ENCODE results near the gene MARCHF3. TPM values are rescaled to one million over a fixed set of nuclear protein-coding genes. Genes with fewer than 3 reads are reported as not detected.

The MARCHF3 gene
- total and polyA plus RNA-seq, 2 donors (not counting 3 experiments of a cell fraction or from before 2014, with no cell fraction given), result 31.9 to 35.0 TPM

DNA sequence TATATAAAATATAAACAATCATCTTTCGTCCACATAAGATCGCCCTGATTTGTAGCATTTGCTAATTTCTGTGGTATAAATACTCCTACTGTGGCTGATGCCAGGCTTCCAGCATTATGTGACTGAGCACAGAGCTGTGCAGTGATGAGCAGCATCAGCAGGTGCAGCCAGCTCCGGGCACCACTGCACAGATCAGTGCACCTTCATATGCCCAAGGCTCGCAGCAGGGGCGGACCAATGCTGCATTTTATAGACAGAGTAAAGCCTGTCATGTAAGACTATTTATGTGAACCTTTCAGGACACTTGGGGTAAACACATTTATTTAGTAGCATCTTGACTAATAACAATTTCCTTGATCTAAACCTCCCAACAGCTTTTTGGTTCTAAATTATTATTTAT is 200.3 kb downstream of the MARCHF3 start:
- FAIRE-seq (no peak), DNase-seq (ENCODE audit: low read depth, low spot score) (no peak)
- no peak overlapping the region for H2AFZ ChIP-seq (ENCODE audit: low read depth, low read length)
- peaks cover 18% of the 10 kb centered on the region for H3K79me2 ChIP-seq (ENCODE audit: control insufficient read depth, insufficient read depth, low read length)
- no TSS peak for BruUV-seq (replicated peaks)
- ChIA-PET POLR2A (no interaction called here), CTCF (interaction anchor here (1.0 to 1.2 kb wide), 3 partner anchors 21 to 663 kb away, joined by 3 to 5 read pairs (median 3); no protein-coding TSS in a partner anchor)
- no peaks in the 10 kb centered on the region for H3K9me3 ChIP-seq (replicated peaks; ENCODE audit: control insufficient read depth, insufficient read depth, low read length)
- H3K9ac ChIP-seq (replicated peaks; ENCODE audit: extremely low read depth, insufficient read depth, low read length), result no peak overlapping the region
- no peak overlapping the region for H3K27ac ChIP-seq (ENCODE audit: insufficient read depth, low read depth, low read length)
- no peaks in the 10 kb centered on the region for H3K9me1 ChIP-seq (replicated peaks; ENCODE audit: control insufficient read depth, extremely low read depth, insufficient read depth, low read length)
- dilution Hi-C loops (cut with MboI; ENCODE audit: extremely low pct_ligation_motif_present, low sequenced_read_pairs) (no loop called here), intact Hi-C loops (cut with micrococcal nuclease) (no loop called here)
- no peaks in the 10 kb centered on the region for H4K20me1 ChIP-seq (replicated peaks; ENCODE audit: control insufficient read depth, extremely low read depth, insufficient read depth, low read length)
- peaks cover 2 to 27% of the 10 kb centered on the region in 2 experiments for H3K36me3 ChIP-seq (ENCODE audit: control insufficient read depth in 2 of 2, extremely low read depth in 1 of 2, insufficient read depth in 2 of 2, low read length in 2 of 2)
- H3K27me3 ChIP-seq (ENCODE audit: control insufficient read depth in 2 of 2, insufficient read depth in 2 of 2, low read length in 2 of 2), result no peaks in the 10 kb centered on the region
- TF ChIP-seq POLR2AphosphoS5 (IDR thresholded peaks at IDR 0.05; ENCODE audit: insufficient read depth, low read depth, low read length) (no peak), EZH2 (IDR thresholded peaks at IDR 0.05; ENCODE audit: borderline replicate concordance, low read depth, low read length, severe bottlenecking) (no peak), GATA2 (IDR thresholded peaks at IDR 0.05; ENCODE audit: insufficient read depth, insufficient read length, low read depth, low read length) (no peak), FOS (IDR thresholded peaks at IDR 0.05; ENCODE audit: borderline replicate concordance, insufficient read depth, low read length) (no peak), JUN (IDR thresholded peaks at IDR 0.05; ENCODE audit: borderline replicate concordance, insufficient read depth, insufficient read length, low read depth) (no peak), MYC (IDR thresholded peaks at IDR 0.05; ENCODE audit: low read depth, low read length) (no peak), POLR2A (IDR thresholded peaks at IDR 0.05; ENCODE audit: low read depth, low read length) (no peak), CTCF (IDR thresholded peaks at IDR 0.05; ENCODE audit: extremely low read depth in 1 of 2, insufficient read depth in 1 of 2, low read depth in 1 of 2, low read length in 2 of 2) (no peak)
- TF ChIP-seq, protein P1, sequence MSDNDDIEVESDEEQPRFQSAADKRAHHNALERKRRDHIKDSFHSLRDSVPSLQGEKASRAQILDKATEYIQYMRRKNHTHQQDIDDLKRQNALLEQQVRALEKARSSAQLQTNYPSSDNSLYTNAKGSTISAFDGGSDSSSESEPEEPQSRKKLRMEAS (IDR thresholded peaks at IDR 0.05; ENCODE audit: insufficient read depth, insufficient read length), result no peak
- H3K4me1 ChIP-seq (ENCODE audit: control insufficient read depth, extremely low read depth, insufficient read depth, low read length), result no peaks in the 10 kb centered on the region
- H3K4me3 ChIP-seq (replicated peaks in 1 of 3; ENCODE audit: insufficient read depth in 1 of 3, low read depth in 1 of 3, low read length in 3 of 3), result no peak overlapping the region
- H3K4me2 ChIP-seq (ENCODE audit: insufficient read depth, low read length), result no peak overlapping the region

All from endothelial cell of umbilical vein (primary cell).